DOHH2 (cell line): Measurements from ENCODE around the gene CAPRIN2.

Experiments
- EZH2phosphoT487 ChIP-seq: fragments of 200-600 bp; sonication (generic); IDR thresholded peaks from 2 replicates; pipeline ENCODE4 v1.6.1; 2017; ENCODE audit warnings: borderline replicate concordance, mild to moderate bottlenecking, antibody characterized with exemption, low read length, moderate library complexity, mixed read lengths
- TF ChIP-seq, protein P1 (sequence below): fragments of 200-600 bp; sonication (generic); IDR thresholded peaks from one replicate; pipeline ENCODE4 v1.5.1; 2014; ENCODE audit warnings: antibody characterized with exemption, mild to moderate bottlenecking, low read depth, low read length; ENCODE audit not compliant: poor library complexity, severe bottlenecking

DNA sequence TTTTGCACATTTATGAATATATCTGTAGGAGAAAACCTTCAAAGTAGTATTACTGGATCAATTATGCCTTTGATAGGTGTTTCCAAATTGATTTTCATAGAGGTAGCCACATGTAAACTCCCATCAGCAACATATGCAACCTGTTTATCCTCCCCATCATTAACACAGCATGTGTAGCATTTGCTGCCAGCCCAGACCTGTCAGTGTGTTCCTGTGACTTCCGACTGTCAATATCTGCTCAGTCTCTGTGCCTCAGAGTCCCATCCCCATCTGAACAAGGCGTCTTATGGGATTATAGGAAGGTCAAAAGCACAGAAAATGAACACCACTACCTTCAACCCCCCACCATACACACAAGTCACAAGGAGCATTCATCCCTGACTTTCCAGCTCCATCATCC is 9.5 kb upstream of the CAPRIN2 start:
- TF ChIP-seq, protein P1, sequence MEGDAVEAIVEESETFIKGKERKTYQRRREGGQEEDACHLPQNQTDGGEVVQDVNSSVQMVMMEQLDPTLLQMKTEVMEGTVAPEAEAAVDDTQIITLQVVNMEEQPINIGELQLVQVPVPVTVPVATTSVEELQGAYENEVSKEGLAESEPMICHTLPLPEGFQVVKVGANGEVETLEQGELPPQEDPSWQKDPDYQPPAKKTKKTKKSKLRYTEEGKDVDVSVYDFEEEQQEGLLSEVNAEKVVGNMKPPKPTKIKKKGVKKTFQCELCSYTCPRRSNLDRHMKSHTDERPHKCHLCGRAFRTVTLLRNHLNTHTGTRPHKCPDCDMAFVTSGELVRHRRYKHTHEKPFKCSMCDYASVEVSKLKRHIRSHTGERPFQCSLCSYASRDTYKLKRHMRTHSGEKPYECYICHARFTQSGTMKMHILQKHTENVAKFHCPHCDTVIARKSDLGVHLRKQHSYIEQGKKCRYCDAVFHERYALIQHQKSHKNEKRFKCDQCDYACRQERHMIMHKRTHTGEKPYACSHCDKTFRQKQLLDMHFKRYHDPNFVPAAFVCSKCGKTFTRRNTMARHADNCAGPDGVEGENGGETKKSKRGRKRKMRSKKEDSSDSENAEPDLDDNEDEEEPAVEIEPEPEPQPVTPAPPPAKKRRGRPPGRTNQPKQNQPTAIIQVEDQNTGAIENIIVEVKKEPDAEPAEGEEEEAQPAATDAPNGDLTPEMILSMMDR = no peak
- no peak for TF ChIP-seq EZH2phosphoT487
